Measurements from ENCODE around the gene TRIM32.

GRCh38 chr9:116695438-116695837, 8.3 kb downstream of the TRIM32 start:
- no peak for TF ChIP-seq CTCF (IDR thresholded peaks at IDR 0.05)
- TF ChIP-seq POLR2A (IDR thresholded peaks at IDR 0.05): no peak
- TF ChIP-seq EP300 (IDR thresholded peaks at IDR 0.05): no peak
